DOHH2 (cell line): ENCODE data around the gene NPHP1.

Source experiments
- H3F3A ChIP-seq: fragments of 200-600 bp; sonication (generic), shearing (Covaris generic); 2 replicates; pipeline ENCODE4 v1.6.0; 2016; ENCODE audit warnings: antibody characterized with exemption, mild to moderate bottlenecking; ENCODE audit not compliant: control insufficient read depth, insufficient read depth
- H3K27ac ChIP-seq: fragments of 200-600 bp; sonication (generic); 2 replicates; pipeline ENCODE4 v1.5.1; 2014; ENCODE audit warnings: low read depth, mild to moderate bottlenecking, low read length, moderate library complexity
- H3K27me3 ChIP-seq: fragments of 200-600 bp; sonication (generic); 2 replicates; pipeline ENCODE4 v1.6.1; 2014; ENCODE audit warnings: mild to moderate bottlenecking, low read length, mixed read lengths; ENCODE audit not compliant: control insufficient read depth
- H3K36me3 ChIP-seq: fragments of 200-600 bp; sonication (generic); 2 replicates; pipeline ENCODE4 v1.6.1; 2014; ENCODE audit warnings: mild to moderate bottlenecking, low read length, moderate library complexity, mixed read lengths; ENCODE audit not compliant: control insufficient read depth
- H3K4me1 ChIP-seq: fragments of 200-600 bp; sonication (generic); 2 replicates; pipeline ENCODE4 v1.6.1; 2014; ENCODE audit warnings: mild to moderate bottlenecking, low read length, mixed read lengths; ENCODE audit not compliant: control insufficient read depth
- H3K4me2 ChIP-seq: fragments of 200-600 bp; sonication (generic); 2 replicates; pipeline ENCODE4 v1.6.0; 2014; ENCODE audit warnings: mild to moderate bottlenecking, low read length, moderate library complexity
- H3K4me3 ChIP-seq: fragments of 200-600 bp; sonication (generic); 2 replicates; pipeline ENCODE4 v1.5.1; 2014; ENCODE audit warnings: mild to moderate bottlenecking, low read length, mixed read lengths
- H3K79me2 ChIP-seq: fragments of 200-600 bp; sonication (generic); 2 replicates; pipeline ENCODE4 v1.6.1; 2014; ENCODE audit warnings: mild to moderate bottlenecking, low read length, mixed read lengths; ENCODE audit not compliant: control insufficient read depth
- H3K9me2 ChIP-seq: fragments of 200-600 bp; sonication (generic); replicated peaks from 2 replicates; pipeline ENCODE4 v1.6.1; 2014; ENCODE audit warnings: mild to moderate bottlenecking, low read length, mixed read lengths; ENCODE audit not compliant: control insufficient read depth
- H3K9me3 ChIP-seq: fragments of 200-600 bp; sonication (generic); 2 replicates; pipeline ENCODE4 v1.6.1; 2014; ENCODE audit warnings: antibody characterized with exemption, low read length, mixed read lengths; ENCODE audit not compliant: control insufficient read depth, insufficient read depth
- H4K20me1 ChIP-seq: fragments of 200-600 bp; sonication (generic); 2 replicates; pipeline ENCODE4 v1.6.0; 2014; ENCODE audit warnings: low read depth, mild to moderate bottlenecking, antibody characterized with exemption, low read length, moderate library complexity; ENCODE audit not compliant: control insufficient read depth, insufficient read depth
- EZH2phosphoT487 ChIP-seq: fragments of 200-600 bp; sonication (generic); IDR thresholded peaks from 2 replicates; pipeline ENCODE4 v1.6.1; 2017; ENCODE audit warnings: borderline replicate concordance, mild to moderate bottlenecking, antibody characterized with exemption, low read length, moderate library complexity, mixed read lengths
- TF ChIP-seq, protein P1 (sequence below): fragments of 200-600 bp; sonication (generic); IDR thresholded peaks from one replicate; pipeline ENCODE4 v1.5.1; 2014; ENCODE audit warnings: antibody characterized with exemption, mild to moderate bottlenecking, low read depth, low read length; ENCODE audit not compliant: poor library complexity, severe bottlenecking

The NPHP1 gene

DNA sequence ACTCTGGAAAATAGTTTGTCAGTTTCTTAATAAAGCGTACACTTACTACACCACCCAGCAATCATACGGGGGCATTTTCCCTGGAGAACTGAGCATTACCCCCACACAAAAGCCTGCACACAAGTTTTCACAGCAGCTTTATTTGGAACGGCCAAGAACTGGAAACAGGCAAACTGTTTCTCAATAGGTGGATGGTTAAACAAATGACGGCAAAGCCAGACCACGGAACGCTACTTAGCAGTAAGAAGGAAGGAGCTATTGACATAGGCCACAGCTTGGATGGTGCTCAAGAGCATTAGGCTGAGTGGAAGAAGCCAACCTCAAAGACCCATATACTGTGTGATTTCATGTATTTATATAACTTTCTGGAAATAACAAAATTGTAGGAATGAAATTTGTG lies 98.2 kb downstream of the NPHP1 start:
- Histone ChIP-seq H3K9me3 (no peaks in the 10 kb centered on the region), H3K4me3 (no peak overlapping the region)
- TF ChIP-seq, protein P1, sequence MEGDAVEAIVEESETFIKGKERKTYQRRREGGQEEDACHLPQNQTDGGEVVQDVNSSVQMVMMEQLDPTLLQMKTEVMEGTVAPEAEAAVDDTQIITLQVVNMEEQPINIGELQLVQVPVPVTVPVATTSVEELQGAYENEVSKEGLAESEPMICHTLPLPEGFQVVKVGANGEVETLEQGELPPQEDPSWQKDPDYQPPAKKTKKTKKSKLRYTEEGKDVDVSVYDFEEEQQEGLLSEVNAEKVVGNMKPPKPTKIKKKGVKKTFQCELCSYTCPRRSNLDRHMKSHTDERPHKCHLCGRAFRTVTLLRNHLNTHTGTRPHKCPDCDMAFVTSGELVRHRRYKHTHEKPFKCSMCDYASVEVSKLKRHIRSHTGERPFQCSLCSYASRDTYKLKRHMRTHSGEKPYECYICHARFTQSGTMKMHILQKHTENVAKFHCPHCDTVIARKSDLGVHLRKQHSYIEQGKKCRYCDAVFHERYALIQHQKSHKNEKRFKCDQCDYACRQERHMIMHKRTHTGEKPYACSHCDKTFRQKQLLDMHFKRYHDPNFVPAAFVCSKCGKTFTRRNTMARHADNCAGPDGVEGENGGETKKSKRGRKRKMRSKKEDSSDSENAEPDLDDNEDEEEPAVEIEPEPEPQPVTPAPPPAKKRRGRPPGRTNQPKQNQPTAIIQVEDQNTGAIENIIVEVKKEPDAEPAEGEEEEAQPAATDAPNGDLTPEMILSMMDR, result no peak
- no peak for TF ChIP-seq EZH2phosphoT487

DNA sequence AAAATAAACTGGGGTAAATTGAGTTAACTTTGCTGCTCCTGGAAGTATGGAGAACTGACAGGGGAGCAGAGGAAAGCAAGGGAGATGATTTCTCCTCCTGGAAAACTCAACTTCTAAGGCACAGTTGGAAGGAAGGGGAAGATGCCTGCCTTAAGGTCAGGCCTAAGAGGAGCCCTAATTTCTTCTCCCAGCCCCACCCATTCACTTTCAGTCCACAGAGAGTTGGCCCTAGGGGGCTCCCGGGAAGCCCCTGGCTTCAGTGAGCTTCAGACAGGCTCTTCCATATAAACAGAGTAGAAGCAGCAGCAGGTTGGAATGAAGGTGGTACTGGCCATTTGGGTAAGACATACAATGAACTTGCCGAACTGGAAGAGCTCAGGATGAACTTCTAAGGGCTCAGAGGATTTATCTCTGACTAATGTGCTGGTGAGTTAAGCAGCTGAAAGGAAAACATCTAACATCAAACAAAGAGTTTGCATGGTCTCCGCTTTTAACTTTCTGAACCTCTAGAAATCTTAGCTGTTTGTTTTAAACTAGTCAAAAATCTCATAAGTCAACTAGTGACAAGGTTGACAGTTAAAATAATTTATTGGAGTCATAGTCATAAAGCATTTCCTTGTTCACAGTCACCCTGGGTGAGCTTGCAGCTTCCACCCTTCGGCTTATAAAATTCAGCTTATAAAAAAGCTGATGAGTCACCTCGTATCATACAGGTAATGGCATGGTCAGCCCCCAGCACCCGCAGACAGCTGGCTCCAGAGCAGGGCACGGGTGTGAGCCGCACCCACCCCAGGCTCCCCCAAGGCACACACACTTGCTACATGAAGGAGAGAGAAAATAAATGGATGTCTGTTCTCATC lies 99.0 kb downstream of the NPHP1 start:
- TF ChIP-seq, protein P1, result no peak
- TF ChIP-seq EZH2phosphoT487, result no peak
- H3K9me3 ChIP-seq, result no peaks in the 10 kb centered on the region
- no peaks in the 10 kb centered on the region for H4K20me1 ChIP-seq
- H3K4me1 ChIP-seq, result no peaks in the 10 kb centered on the region
- H3K4me3 ChIP-seq, result no peak overlapping the region
- no peak overlapping the region for H3K27ac ChIP-seq
- no peaks in the 10 kb centered on the region for H3K79me2 ChIP-seq
- H3K4me2 ChIP-seq, result no peak overlapping the region
- no peaks in the 10 kb centered on the region for H3K27me3 ChIP-seq
- H3F3A ChIP-seq, result no peaks in the 10 kb centered on the region
- no peaks in the 10 kb centered on the region for H3K36me3 ChIP-seq
- H3K9me2 ChIP-seq, result no peaks in the 10 kb centered on the region

More for the DNA sequence above, 98.2 kb downstream of the NPHP1 start:
- no peaks in the 10 kb centered on the region for H3K36me3 ChIP-seq
- no peaks in the 10 kb centered on the region for H3K79me2 ChIP-seq
- no peaks in the 10 kb centered on the region for H4K20me1 ChIP-seq
- H3K9me2 ChIP-seq, result no peaks in the 10 kb centered on the region
- no peaks in the 10 kb centered on the region for H3K27me3 ChIP-seq
- H3K27ac ChIP-seq, result no peak overlapping the region
- no peaks in the 10 kb centered on the region for H3F3A ChIP-seq
- no peak overlapping the region for H3K4me2 ChIP-seq
- H3K4me1 ChIP-seq, result no peaks in the 10 kb centered on the region

DNA sequence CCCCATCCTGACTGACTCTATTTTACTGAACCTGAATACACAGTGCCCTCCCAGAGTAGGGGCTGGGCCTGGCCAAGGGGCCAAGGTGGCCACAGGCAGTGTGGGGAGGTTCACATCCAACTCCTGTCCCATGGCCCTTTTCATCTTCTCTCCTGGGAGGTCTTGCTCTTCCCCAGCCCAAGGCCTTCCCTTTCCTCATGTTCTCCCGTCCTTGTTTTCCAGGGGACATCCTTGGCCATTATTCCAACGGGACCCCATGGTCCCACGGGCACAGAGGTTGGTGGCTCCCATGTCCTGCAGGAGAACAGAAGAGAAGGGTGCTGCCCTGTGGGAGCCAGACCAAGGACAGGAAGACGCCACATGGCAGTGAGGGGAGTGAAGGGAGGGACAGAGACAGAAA lies 99.6 kb downstream of the NPHP1 start:
- no peak overlapping the region for H3K27ac ChIP-seq
- H3K27me3 ChIP-seq, result no peaks in the 10 kb centered on the region
- no peaks in the 10 kb centered on the region for H3K9me2 ChIP-seq
- H3K79me2 ChIP-seq, result no peaks in the 10 kb centered on the region
- no peaks in the 10 kb centered on the region for H4K20me1 ChIP-seq
- TF ChIP-seq EZH2phosphoT487, result no peak
- TF ChIP-seq, protein P1, result no peak
- no peaks in the 10 kb centered on the region for H3F3A ChIP-seq
- H3K4me3 ChIP-seq, result no peak overlapping the region
- H3K4me1 ChIP-seq, result no peaks in the 10 kb centered on the region
- no peaks in the 10 kb centered on the region for H3K36me3 ChIP-seq
- no peak overlapping the region for H3K4me2 ChIP-seq
- no peaks in the 10 kb centered on the region for H3K9me3 ChIP-seq
